Measurements from ENCODE around the gene ADISSP. TPM values are rescaled to one million over a fixed set of nuclear protein-coding genes. Genes with fewer than 3 reads are reported as not detected.

ADISSP gene
- total and polyA plus RNA-seq, 2 donors (not counting 1 experiment from before 2014, with no cell fraction given): 18.4 to 28.8 TPM

DNA sequence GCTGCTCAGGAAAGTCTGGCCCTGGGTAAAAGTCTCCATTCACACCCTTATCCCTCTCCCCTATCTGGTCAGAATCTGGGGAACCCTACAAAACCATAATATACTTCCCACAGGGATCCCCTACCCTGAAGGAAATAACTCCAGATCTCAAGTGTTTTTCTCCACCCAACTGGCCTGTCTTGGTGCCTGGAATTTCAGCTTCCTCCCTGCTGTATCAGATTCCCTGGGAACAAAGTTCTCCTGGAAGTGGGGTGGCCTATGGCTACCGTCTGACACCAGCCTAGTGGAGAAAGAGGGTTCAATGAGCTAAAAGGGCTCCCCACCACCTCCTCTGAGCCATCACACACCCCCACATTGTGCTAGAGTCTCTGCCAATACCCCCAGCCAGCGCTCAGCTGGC lies 20.1 kb downstream of the ADISSP start:
- intact Hi-C loops (cut with micrococcal nuclease): no loop called here
- 100% methylated on average over 1 of the region's 2 CpGs for WGBS (ENCODE audit: insufficient coverage)
- ATAC-seq (ENCODE audit: low read depth): no peak
- H3K4me2 ChIP-seq (replicated peaks; ENCODE audit: low read depth, low read length, poor library complexity, severe bottlenecking): no peak overlapping the region
- TF ChIP-seq, protein P1, sequence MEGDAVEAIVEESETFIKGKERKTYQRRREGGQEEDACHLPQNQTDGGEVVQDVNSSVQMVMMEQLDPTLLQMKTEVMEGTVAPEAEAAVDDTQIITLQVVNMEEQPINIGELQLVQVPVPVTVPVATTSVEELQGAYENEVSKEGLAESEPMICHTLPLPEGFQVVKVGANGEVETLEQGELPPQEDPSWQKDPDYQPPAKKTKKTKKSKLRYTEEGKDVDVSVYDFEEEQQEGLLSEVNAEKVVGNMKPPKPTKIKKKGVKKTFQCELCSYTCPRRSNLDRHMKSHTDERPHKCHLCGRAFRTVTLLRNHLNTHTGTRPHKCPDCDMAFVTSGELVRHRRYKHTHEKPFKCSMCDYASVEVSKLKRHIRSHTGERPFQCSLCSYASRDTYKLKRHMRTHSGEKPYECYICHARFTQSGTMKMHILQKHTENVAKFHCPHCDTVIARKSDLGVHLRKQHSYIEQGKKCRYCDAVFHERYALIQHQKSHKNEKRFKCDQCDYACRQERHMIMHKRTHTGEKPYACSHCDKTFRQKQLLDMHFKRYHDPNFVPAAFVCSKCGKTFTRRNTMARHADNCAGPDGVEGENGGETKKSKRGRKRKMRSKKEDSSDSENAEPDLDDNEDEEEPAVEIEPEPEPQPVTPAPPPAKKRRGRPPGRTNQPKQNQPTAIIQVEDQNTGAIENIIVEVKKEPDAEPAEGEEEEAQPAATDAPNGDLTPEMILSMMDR (IDR thresholded peaks at IDR 0.05): no peak
- no peak for TF ChIP-seq EZH2 (IDR thresholded peaks at IDR 0.05; ENCODE audit: borderline replicate concordance, insufficient read depth, low read depth, low read length, poor library complexity, severe bottlenecking)
- Mint-ChIP-seq H3K4me3 (no peak overlapping the region), H3K27me3 (peaks cover 26% of the 10 kb centered on the region), H3K27ac (no peak overlapping the region), H3K4me1 (peaks cover 9% of the 10 kb centered on the region), H3K9me3 (ENCODE audit: insufficient read depth) (no peaks in the 10 kb centered on the region)
- no peak for DNase-seq
- POLR2A ChIA-PET: no interaction called here
- H3K9me3 ChIP-seq (ENCODE audit: control extremely low read depth in 1 of 3, control insufficient read depth in 2 of 3, insufficient read depth in 1 of 3, low read length in 2 of 3): peaks cover 0 to 10% (median 0%) of the 10 kb centered on the region in 3 donors
- H3K4me1 ChIP-seq (ENCODE audit: control insufficient read depth in 2 of 2, insufficient read depth in 2 of 2, low read length in 2 of 2): peaks cover 0 to 16% of the 10 kb centered on the region in 2 donors
- H3K27ac ChIP-seq (ENCODE audit: low read length in 2 of 2): no peak overlapping the region
- no peak overlapping the region for H3K9ac ChIP-seq (ENCODE audit: low read length)
- H3K79me2 ChIP-seq (ENCODE audit: control insufficient read depth, insufficient read depth, low read length): peaks cover 3% of the 10 kb centered on the region
- H3K27me3 ChIP-seq (replicated peaks in 1 of 4; ENCODE audit: control extremely low read depth in 1 of 4, control insufficient read depth in 3 of 4, insufficient read depth in 4 of 4, low read length in 3 of 4): peaks cover 0 to 23% (median 2%) of the 10 kb centered on the region in 4 experiments
- H4K20me1 ChIP-seq (ENCODE audit: control insufficient read depth, insufficient read depth, low read length, poor library complexity, severe bottlenecking): no peaks in the 10 kb centered on the region
- no peak overlapping the region for H2AFZ ChIP-seq (ENCODE audit: insufficient read depth, low read depth, low read length, poor library complexity, severe bottlenecking)
- CTCF ChIA-PET: interaction anchor here (0.8 to 1.0 kb wide), 2 partner anchors 10 to 12 kb away, joined by 3 to 5 read pairs; no protein-coding TSS in a partner anchor
- H3K36me3 ChIP-seq (replicated peaks in 1 of 2; ENCODE audit: control extremely low read depth in 1 of 2, control insufficient read depth in 1 of 2, extremely low read depth in 1 of 2, insufficient read depth in 2 of 2, low read length in 1 of 2): no peaks in the 10 kb centered on the region
- no peak overlapping the region for H3K4me3 ChIP-seq (ENCODE audit: control extremely low read depth in 1 of 5, extremely low read depth in 1 of 5, insufficient read depth in 1 of 5, low read depth in 2 of 5, low read length in 4 of 5)

DNA sequence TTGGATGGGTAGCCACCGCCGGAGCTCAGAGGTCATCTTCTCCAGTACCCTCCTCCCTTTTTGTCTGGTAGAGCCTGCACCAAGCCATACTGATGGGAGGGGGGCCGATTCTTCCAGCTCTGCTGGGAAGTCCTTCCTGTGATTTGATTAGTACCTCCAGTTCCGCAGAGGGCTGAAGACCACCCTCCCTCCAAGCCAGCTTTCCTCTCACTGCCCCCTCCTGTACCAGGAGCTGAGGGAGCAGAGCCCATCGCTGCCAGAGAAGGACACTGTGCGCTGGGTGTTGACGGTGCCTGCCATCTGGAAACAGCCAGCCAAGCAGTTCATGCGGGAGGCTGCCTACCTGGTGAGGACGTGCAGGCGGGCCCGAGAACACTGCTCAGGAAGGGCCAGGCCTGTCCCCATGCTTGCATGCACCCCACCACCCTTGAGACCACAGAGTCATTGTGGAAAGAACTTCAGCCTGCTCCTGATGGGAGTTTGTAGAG lies 21.8 kb downstream of the ADISSP start:
- no peak overlapping the region for H2AFZ ChIP-seq (ENCODE audit: insufficient read depth, low read depth, low read length, poor library complexity, severe bottlenecking)
- WGBS (ENCODE audit: insufficient coverage): 96% methylated on average over 8 of the region's 11 CpGs
- peaks cover 0 to 23% (median 2%) of the 10 kb centered on the region in 4 experiments for H3K27me3 ChIP-seq (replicated peaks in 1 of 4; ENCODE audit: control extremely low read depth in 1 of 4, control insufficient read depth in 3 of 4, insufficient read depth in 4 of 4, low read length in 3 of 4)
- TF ChIP-seq, protein P1 (IDR thresholded peaks at IDR 0.05): no peak
- no peaks in the 10 kb centered on the region for H3K9me3 Mint-ChIP-seq (ENCODE audit: insufficient read depth)
- H3K4me1 ChIP-seq (ENCODE audit: control insufficient read depth in 2 of 2, insufficient read depth in 2 of 2, low read length in 2 of 2): peaks cover 0 to 13% of the 10 kb centered on the region in 2 donors
- ChIA-PET POLR2A (no interaction called here), CTCF (interaction anchor here (1.0 kb wide), 1 partner anchor 22 kb away, joined by 3 read pairs; the partner anchor contains the start of gene ADISSP)
- H3K4me3 ChIP-seq (ENCODE audit: control extremely low read depth in 1 of 5, extremely low read depth in 1 of 5, insufficient read depth in 1 of 5, low read depth in 2 of 5, low read length in 4 of 5): no peak overlapping the region
- no peak overlapping the region for H3K27ac ChIP-seq (ENCODE audit: low read length in 2 of 2)
- no peak for ATAC-seq (ENCODE audit: low read depth)
- no peaks in the 10 kb centered on the region for H3K36me3 ChIP-seq (replicated peaks in 1 of 2; ENCODE audit: control extremely low read depth in 1 of 2, control insufficient read depth in 1 of 2, extremely low read depth in 1 of 2, insufficient read depth in 2 of 2, low read length in 1 of 2)
- H3K4me3 Mint-ChIP-seq: no peak overlapping the region
- H4K20me1 ChIP-seq (ENCODE audit: control insufficient read depth, insufficient read depth, low read length, poor library complexity, severe bottlenecking): no peaks in the 10 kb centered on the region
- peaks cover 1% of the 10 kb centered on the region for H3K79me2 ChIP-seq (ENCODE audit: control insufficient read depth, insufficient read depth, low read length)
- peaks cover 4% of the 10 kb centered on the region for H3K4me1 Mint-ChIP-seq
- no peak overlapping the region for H3K9ac ChIP-seq (ENCODE audit: low read length)
- peaks cover 0 to 10% (median 0%) of the 10 kb centered on the region in 3 donors for H3K9me3 ChIP-seq (ENCODE audit: control extremely low read depth in 1 of 3, control insufficient read depth in 2 of 3, insufficient read depth in 1 of 3, low read length in 2 of 3)
- DNase-seq: no peak
- peak overlapping the region; percentile 63 for H3K4me2 ChIP-seq (replicated peaks; ENCODE audit: low read depth, low read length, poor library complexity, severe bottlenecking)
- no peak overlapping the region for H3K27ac Mint-ChIP-seq
- H3K27me3 Mint-ChIP-seq: peaks cover 26% of the 10 kb centered on the region
- intact Hi-C loops (cut with micrococcal nuclease): loop anchor here (2.0 kb wide), 1 partner anchor 23 kb away; no protein-coding TSS in a partner anchor

All from B cell (primary cell).